GM19463 (cell line): ENCODE data around the gene GRIK4.
"Not testable (repeated sequence)": the region's sequence is repeated elsewhere in the genome, so short reads cannot be mapped to it uniquely, and the experiment has no call there.

Experiments
- ATAC-seq: cut with Tn5 transposase; IDR thresholded peaks from one replicate; pipeline ENCODE4 v1.9.1; 2021; ENCODE audit warnings: mild to moderate bottlenecking, moderate library complexity; ENCODE audit not compliant: unreplicated experiment

The GRIK4 gene

GRCh38 chr11:120511116-120511819 lies at the start of gene GRIK4:
Gene GRIK4 (plus strand): TSS chr11:120511748. CDS start chr11:120660319, 148,571 bp downstream.
- peak; percentile 93 for ATAC-seq

GRCh38 chr11:120462825-120463224 lies 48.7 kb upstream of the GRIK4 start:
- ATAC-seq, result no peak

- no peak for ATAC-seq
These were observed 45.5 kb upstream of the GRIK4 start for GRCh38 chr11:120465921-120466534.

- no peak for ATAC-seq
These were observed 43.9 kb upstream of the GRIK4 start for GRCh38 chr11:120467627-120468026.

GRCh38 chr11:120471131-120471530 lies 40.4 kb upstream of the GRIK4 start:
- no peak for ATAC-seq

GRCh38 chr11:120471994-120472393 lies 39.6 kb upstream of the GRIK4 start:
- no peak for ATAC-seq

- ATAC-seq, result no peak
These were observed 38.0 kb upstream of the GRIK4 start for GRCh38 chr11:120473503-120473902.

- ATAC-seq, result no peak
These were observed 29.4 kb upstream of the GRIK4 start for GRCh38 chr11:120482149-120482548.

GRCh38 chr11:120484722-120485121 lies 26.8 kb upstream of the GRIK4 start:
- no peak for ATAC-seq

GRCh38 chr11:120486138-120486537 lies 25.4 kb upstream of the GRIK4 start:
- ATAC-seq, result no peak

GRCh38 chr11:120489799-120490198 lies 21.7 kb upstream of the GRIK4 start:
- no peak for ATAC-seq

- no peak for ATAC-seq
These were observed 19.1 kb upstream of the GRIK4 start for GRCh38 chr11:120492486-120492885.

GRCh38 chr11:120494595-120494994 lies 17.0 kb upstream of the GRIK4 start:
- no peak for ATAC-seq

GRCh38 chr11:120499088-120499487 lies 12.5 kb upstream of the GRIK4 start:
- ATAC-seq, result no peak

GRCh38 chr11:120499859-120500258 lies 11.7 kb upstream of the GRIK4 start:
- no peak for ATAC-seq

- ATAC-seq, result no peak
These were observed 11.0 kb upstream of the GRIK4 start for GRCh38 chr11:120500414-120501071.

- ATAC-seq, result no peak
These were observed 10.1 kb upstream of the GRIK4 start for GRCh38 chr11:120501440-120501839.

- ATAC-seq, result no peak
These were observed 9.4 kb upstream of the GRIK4 start for GRCh38 chr11:120501976-120502755.

- ATAC-seq, result not testable (repeated sequence)
These were observed 8.0 kb upstream of the GRIK4 start for GRCh38 chr11:120503529-120503928.

- ATAC-seq, result no peak
These were observed 5.6 kb upstream of the GRIK4 start for GRCh38 chr11:120505801-120506425.
